ENCODE measurements around the gene KCTD4.
"Not testable (repeated sequence)": the region's sequence is repeated elsewhere in the genome, so short reads cannot be mapped to it uniquely, and the experiment has no call there.

The KCTD4 gene

DNA sequence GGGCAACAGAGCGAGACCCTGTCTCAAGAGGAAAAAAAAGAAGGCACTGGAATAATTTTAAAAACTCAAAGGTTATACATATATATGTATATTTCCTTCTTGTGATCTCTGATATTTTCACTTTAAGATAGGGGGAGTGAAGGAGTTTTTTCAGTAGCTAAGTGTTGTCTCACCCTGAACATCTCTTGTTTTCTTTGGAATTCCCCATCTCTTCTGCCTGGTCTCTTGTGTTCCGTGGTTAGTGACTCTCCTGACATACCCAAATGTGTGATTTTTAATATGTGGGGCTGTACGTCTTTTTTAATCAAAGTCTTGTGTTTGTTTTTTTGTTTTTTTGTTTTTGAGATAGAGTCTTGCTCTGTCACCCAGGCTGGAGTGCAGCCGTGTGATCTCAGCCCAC lies 15.3 kb upstream of the KCTD4 start:
- in situ Hi-C loops (cut with MboI; ENCODE audit: low sequenced_read_pairs), result no loop called here

GRCh38 chr13:45215392-45216077 lies 14.7 kb upstream of the KCTD4 start:
- in situ Hi-C loops (cut with MboI; ENCODE audit: low sequenced_read_pairs), result no loop called here

DNA sequence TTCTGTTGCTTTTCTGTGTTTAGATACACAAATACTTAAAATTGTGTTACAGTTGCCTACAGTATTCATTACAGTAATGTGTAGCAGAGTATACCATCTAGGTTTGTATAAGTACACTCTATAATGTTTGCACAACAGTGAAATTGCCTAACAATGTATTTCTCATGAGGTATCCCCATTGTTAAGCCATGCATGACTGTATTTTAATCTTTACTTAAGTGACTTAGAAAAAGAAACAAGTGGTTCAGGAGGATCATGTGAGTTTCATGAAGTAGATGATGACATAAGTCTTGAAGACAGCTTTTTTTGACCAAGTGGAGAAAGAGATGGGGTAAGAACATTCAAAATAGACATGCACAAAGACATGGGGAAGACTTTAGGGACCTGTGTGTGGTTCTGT lies 8.4 kb upstream of the KCTD4 start:
- in situ Hi-C loops (cut with MboI; ENCODE audit: low sequenced_read_pairs), result no loop called here

- in situ Hi-C loops (cut with MboI; ENCODE audit: low sequenced_read_pairs), result no loop called here
These were observed 7.3 kb upstream of the KCTD4 start for GRCh38 chr13:45208132-45208531.

DNA sequence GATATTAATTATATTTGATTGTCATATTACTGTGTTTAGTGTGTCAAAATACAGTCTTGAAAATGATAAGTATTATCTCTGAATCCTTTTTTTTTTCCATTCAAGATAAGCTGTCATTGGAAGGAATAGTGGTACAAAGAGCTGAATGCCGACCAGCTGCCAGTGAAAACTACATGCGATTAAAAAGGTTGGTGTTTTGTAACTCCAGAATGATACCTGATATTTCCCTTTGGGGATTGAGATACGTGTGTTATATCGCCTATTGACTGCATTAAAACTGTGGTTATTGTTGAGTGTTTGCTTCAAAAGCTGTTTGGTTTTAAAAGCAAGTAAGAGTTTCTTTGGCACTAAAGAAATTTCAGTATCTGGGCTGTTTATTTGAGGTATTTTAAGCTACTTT lies 6.5 kb upstream of the KCTD4 start:
- in situ Hi-C loops (cut with MboI; ENCODE audit: low sequenced_read_pairs), result no loop called here

DNA sequence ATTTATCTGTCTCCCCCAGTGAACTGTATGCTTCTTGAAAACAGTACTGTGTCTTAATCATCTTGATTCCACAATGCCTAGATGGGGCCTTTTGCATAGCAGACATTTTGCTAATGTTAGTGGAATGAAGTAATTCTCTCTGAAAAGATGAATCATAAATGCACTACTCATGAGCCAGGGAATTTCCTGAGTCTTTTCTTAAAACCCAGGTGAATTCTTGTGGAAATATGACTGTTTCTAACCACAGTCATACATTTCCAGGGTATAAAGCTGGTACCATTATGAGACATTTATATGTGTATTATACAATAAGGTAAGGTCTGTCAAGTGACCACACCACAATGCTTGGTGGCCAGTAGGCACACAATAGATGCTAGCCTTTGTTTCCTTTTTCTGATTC lies 5.5 kb upstream of the KCTD4 start:
- in situ Hi-C loops (cut with MboI; ENCODE audit: low sequenced_read_pairs), result no loop called here

DNA sequence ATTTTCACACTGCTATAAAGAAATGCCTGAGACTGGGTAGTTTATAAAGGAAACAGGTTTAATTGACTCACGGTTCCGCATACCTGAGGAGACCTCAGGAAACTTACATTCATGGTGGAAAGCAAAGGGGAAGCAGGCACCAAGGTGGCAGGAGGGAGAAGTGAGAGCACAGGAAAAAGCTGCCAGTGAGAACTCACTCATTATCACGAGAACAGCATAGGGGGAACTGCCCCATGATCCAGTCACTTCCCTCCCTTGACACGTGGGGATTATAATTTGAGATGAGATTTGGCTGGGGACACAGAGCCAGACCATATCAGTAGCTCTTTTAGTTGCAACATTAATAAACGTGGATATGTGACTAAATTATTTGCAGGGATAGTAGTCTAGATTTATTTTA lies 4.3 kb upstream of the KCTD4 start:
- in situ Hi-C loops (cut with MboI; ENCODE audit: low sequenced_read_pairs), result no loop called here

- in situ Hi-C loops (cut with MboI; ENCODE audit: low sequenced_read_pairs), result no loop called here
These were observed 1.1 kb downstream of the KCTD4 start for GRCh38 chr13:45199711-45200110.

GRCh38 chr13:45198924-45199323 lies 1.9 kb downstream of the KCTD4 start:
- in situ Hi-C loops (cut with MboI; ENCODE audit: low sequenced_read_pairs), result no loop called here

- in situ Hi-C loops (cut with MboI; ENCODE audit: low sequenced_read_pairs), result no loop called here
These were observed 2.8 kb downstream of the KCTD4 start for GRCh38 chr13:45198041-45198440.

DNA sequence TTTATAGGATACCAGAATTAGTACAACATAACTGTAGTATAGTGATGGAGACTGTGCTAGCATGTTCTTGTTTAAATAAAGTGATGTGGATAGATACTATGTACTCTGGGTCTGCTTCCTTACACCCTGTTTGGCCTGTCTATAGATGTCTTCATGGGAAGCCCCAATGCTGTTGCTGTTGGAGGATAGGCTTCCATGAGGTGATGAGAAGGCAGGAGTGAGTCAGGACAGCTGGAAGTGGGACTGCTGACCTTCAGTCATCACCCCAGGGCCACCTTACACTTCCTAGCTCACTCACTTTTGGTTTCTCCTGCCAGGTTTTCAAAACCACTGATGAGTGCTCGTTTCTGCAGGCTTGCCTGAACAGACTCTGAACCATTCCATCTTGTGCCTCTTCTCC lies 4.2 kb downstream of the KCTD4 start:
- in situ Hi-C loops (cut with MboI; ENCODE audit: low sequenced_read_pairs), result no loop called here

- in situ Hi-C loops (cut with MboI; ENCODE audit: low sequenced_read_pairs), result no loop called here
These were observed 4.7 kb downstream of the KCTD4 start for GRCh38 chr13:45196096-45196495.

DNA sequence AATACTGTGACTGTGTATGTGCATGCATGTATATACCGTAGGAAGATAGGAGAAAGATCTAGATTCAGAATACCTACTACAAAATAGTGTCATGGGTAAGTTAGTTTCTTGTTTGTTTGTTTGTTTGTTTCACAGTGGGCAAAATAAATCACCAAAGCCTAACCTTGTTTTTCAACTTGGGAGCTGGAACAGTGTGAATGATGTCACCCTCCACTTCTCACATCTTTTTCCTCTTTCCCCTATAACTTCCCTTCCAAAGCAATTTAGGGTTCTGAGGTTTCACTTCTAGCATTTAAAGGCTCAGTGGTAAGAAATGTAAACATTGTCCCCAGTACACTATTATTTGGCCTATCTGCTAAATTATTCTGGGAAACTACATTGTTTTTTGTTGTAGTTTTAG lies 5.4 kb downstream of the KCTD4 start:
- in situ Hi-C loops (cut with MboI; ENCODE audit: low sequenced_read_pairs), result no loop called here

- in situ Hi-C loops (cut with MboI; ENCODE audit: low sequenced_read_pairs), result no loop called here
These were observed 6.5 kb downstream of the KCTD4 start for GRCh38 chr13:45194081-45194939.

GRCh38 chr13:45191874-45192273 lies 9.0 kb downstream of the KCTD4 start:
- in situ Hi-C loops (cut with MboI; ENCODE audit: low sequenced_read_pairs), result no loop called here

DNA sequence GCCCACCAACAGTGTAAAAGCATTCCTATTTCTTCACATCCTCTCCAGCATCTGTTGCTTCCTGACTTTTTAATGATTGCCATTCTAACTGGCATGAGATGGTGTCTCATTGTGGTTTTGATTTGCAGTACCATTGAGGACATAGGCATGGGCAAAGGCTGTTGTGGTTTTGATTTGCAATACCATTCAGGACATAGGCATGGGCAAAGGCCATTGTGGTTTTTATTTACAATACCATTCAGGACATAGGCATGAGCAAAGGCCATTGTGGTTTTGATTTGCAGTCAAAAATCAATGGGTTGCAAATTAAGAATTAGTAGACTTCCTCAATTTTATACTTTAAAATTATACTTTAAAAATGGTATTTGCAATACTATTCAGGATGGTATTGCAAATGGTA lies 11.3 kb downstream of the KCTD4 start:
- in situ Hi-C loops (cut with MboI; ENCODE audit: low sequenced_read_pairs), result not testable (repeated sequence)

DNA sequence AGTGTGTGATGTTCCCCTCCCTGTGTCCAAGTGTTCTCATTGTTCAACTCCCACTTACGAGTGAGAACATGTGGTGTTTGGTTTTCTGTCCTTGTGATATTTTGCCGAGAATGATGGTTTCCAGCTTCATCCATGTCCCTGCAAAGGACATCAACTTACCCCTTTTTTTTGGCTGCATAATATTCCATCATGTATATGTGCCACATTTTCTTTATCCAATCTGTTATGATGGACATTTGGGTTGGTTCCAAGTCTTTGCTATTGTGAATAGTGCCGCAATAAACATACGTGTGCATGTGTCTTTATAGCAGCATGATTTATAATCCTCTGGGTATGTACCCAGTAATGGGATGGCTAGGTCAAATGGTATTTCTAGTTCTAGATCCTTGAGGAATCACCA lies 11.8 kb downstream of the KCTD4 start:
- in situ Hi-C loops (cut with MboI; ENCODE audit: low sequenced_read_pairs), result not testable (repeated sequence)

GRCh38 chr13:45185286-45185685 lies 15.6 kb downstream of the KCTD4 start:
- in situ Hi-C loops (cut with MboI; ENCODE audit: low sequenced_read_pairs), result no loop called here

DNA sequence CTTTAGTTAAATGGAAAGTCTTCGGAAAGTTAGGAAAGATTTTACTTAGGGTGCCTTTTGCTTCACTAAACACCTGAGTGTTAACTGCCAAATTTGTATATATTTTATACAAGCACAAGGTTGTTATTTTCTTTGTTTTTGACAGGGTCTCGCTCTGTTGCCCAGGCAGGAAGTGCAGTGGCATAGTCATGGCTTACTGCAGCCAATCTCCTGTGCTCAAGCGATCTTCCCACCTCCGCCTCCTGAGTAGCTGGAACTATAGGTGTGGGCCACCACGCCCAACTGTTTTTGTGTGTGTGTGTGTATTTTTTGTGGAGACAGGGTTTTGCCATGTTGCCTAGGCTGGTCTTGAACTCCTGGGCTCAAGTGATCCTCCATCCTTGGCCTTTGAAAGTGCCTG lies 16.2 kb downstream of the KCTD4 start:
- in situ Hi-C loops (cut with MboI; ENCODE audit: low sequenced_read_pairs), result no loop called here

GRCh38 chr13:45180713-45181601 lies 19.9 kb downstream of the KCTD4 start:
- in situ Hi-C loops (cut with MboI; ENCODE audit: low sequenced_read_pairs), result no loop called here

GRCh38 chr13:45180303-45180702 lies 20.5 kb downstream of the KCTD4 start:
- in situ Hi-C loops (cut with MboI; ENCODE audit: low sequenced_read_pairs), result no loop called here
